H9 (cell line): Measurements from ENCODE around the gene HOOK2. TPM values are rescaled to one million over a fixed set of nuclear protein-coding genes. Genes with fewer than 3 reads are reported as not detected.

Source experiments
- DNase-seq: peaks from one replicate; pipeline ENCODE4 v3.0.0-alpha.2; 2017
- H2AFZ ChIP-seq: one replicate; pipeline ENCODE4 v1.6.1; 2013; ENCODE audit warnings: mild to moderate bottlenecking, low read length, control low read depth, moderate library complexity
- H2AK5ac ChIP-seq: 2 replicates; pipeline ENCODE4 v1.6.1; 2013; ENCODE audit warnings: low read length, control low read depth, mixed read lengths; ENCODE audit not compliant: insufficient read length
- H2BK120ac ChIP-seq: one replicate; pipeline ENCODE4 v1.6.1; 2013; ENCODE audit warnings: low read depth, mild to moderate bottlenecking, low read length, control low read depth, inconsistent platforms; ENCODE audit not compliant: poor library complexity, severe bottlenecking
- H2BK12ac ChIP-seq: 2 replicates; pipeline ENCODE4 v1.6.1; 2013; ENCODE audit warnings: low read length, control low read depth, mixed read lengths, low read depth; ENCODE audit not compliant: insufficient read length
- H2BK15ac ChIP-seq: 2 replicates; pipeline ENCODE4 v1.6.1; 2013; ENCODE audit warnings: low read depth, low read length, control low read depth
- H2BK20ac ChIP-seq: one replicate; pipeline ENCODE4 v1.6.1; 2013; ENCODE audit warnings: low read depth, mild to moderate bottlenecking, low read length, control low read depth, inconsistent platforms; ENCODE audit not compliant: poor library complexity, severe bottlenecking
- H2BK5ac ChIP-seq: 2 replicates; pipeline ENCODE4 v1.6.1; 2013; ENCODE audit warnings: low read length, control low read depth, mixed read lengths; ENCODE audit not compliant: insufficient read length
- H3K14ac ChIP-seq: 2 replicates; pipeline ENCODE4 v1.6.1; 2013; ENCODE audit warnings: low read length, control low read depth; ENCODE audit not compliant: insufficient read depth
- H3K18ac ChIP-seq: 2 replicates; pipeline ENCODE4 v1.6.1; 2013; ENCODE audit warnings: low read depth, mild to moderate bottlenecking, mixed read lengths, low read length, control low read depth; ENCODE audit not compliant: insufficient read length
- H3K23ac ChIP-seq: 2 replicates; pipeline ENCODE4 v1.6.1; 2013; ENCODE audit warnings: low read length, control low read depth, mixed read lengths, low read depth; ENCODE audit not compliant: insufficient read length
- H3K23me2 ChIP-seq: 2 replicates; pipeline ENCODE4 v1.6.1; 2013; ENCODE audit warnings: low read depth, mild to moderate bottlenecking, mixed read lengths, low read length, control low read depth; ENCODE audit not compliant: insufficient read length, poor library complexity, severe bottlenecking
- H3K27ac ChIP-seq: 2 replicates; pipeline ENCODE4 v1.5.1; 2013; ENCODE audit warnings: low read length, control low read depth, mixed read lengths, low read depth; ENCODE audit not compliant: insufficient read length
- H3K27me3 ChIP-seq: 2 replicates; pipeline ENCODE4 v1.6.1; 2013; ENCODE audit warnings: low read length, control low read depth, inconsistent platforms; ENCODE audit not compliant: insufficient read depth
- H3K4ac ChIP-seq: 2 replicates; pipeline ENCODE4 v1.6.1; 2013; ENCODE audit warnings: low read depth, mild to moderate bottlenecking, control low read depth, inconsistent platforms, low read length, moderate library complexity
- H3K4me1 ChIP-seq: 2 replicates; pipeline ENCODE4 v1.6.1; 2013; ENCODE audit warnings: low read length, control low read depth, inconsistent platforms; ENCODE audit not compliant: insufficient read depth
- H3K4me2 ChIP-seq: 2 replicates; pipeline ENCODE4 v1.6.1; 2013; ENCODE audit warnings: low read length, control low read depth, mixed read lengths; ENCODE audit not compliant: insufficient read length, insufficient read depth
- H3K56ac ChIP-seq: 2 replicates; pipeline ENCODE4 v1.6.1; 2013; ENCODE audit warnings: low read depth, mild to moderate bottlenecking, mixed read lengths, low read length, control low read depth; ENCODE audit not compliant: insufficient read length
- H3K79me1 ChIP-seq: 2 replicates; pipeline ENCODE4 v1.6.1; 2013; ENCODE audit warnings: low read depth, mild to moderate bottlenecking, moderate library complexity, low read length, control low read depth, inconsistent platforms; ENCODE audit not compliant: insufficient read depth, poor library complexity, severe bottlenecking
- H3K79me2 ChIP-seq: 2 replicates; pipeline ENCODE4 v1.6.1; 2013; ENCODE audit warnings: low read length, control low read depth, inconsistent platforms; ENCODE audit not compliant: insufficient read depth
- H3K9ac ChIP-seq: 2 replicates; pipeline ENCODE4 v1.6.1; 2013; ENCODE audit warnings: low read length, control low read depth, mixed read lengths; ENCODE audit not compliant: insufficient read length; ENCODE audit errors: extremely low read depth
- H3K9me3 ChIP-seq: one replicate; pipeline ENCODE4 v1.6.1; 2013; ENCODE audit warnings: low read depth, low read length, inconsistent platforms; ENCODE audit not compliant: control insufficient read depth
- H3T11ph ChIP-seq: one replicate; pipeline ENCODE4 v1.6.1; 2013; ENCODE audit warnings: mild to moderate bottlenecking, low read length, control low read depth, inconsistent platforms
- H4K20me1 ChIP-seq: one replicate; pipeline ENCODE4 v1.6.1; 2013; ENCODE audit not compliant: control insufficient read depth, insufficient read length, insufficient read depth
- H4K5ac ChIP-seq: 2 replicates; pipeline ENCODE4 v1.6.1; 2013; ENCODE audit warnings: low read depth, mild to moderate bottlenecking, mixed read lengths, low read length, control low read depth; ENCODE audit not compliant: insufficient read length
- H4K8ac ChIP-seq: replicated peaks from 2 replicates; pipeline ENCODE4 v1.6.1; 2013; ENCODE audit warnings: low read length, control low read depth, mixed read lengths, low read depth; ENCODE audit not compliant: insufficient read length
- H4K91ac ChIP-seq: 2 replicates; pipeline ENCODE4 v1.6.1; 2013; ENCODE audit warnings: low read depth, mild to moderate bottlenecking, moderate library complexity, mixed read lengths, low read length, control low read depth; ENCODE audit not compliant: insufficient read length
- H3K27ac Mint-ChIP-seq, 3 experiments: 2 replicates in 2 of 3; 3 replicates in 1 of 3; pipeline ENCODE4 v1.8.0; 2020 to 2021; ENCODE audit warnings: mixed read lengths in 3 of 3, mild to moderate bottlenecking in 1 of 3, moderate library complexity in 1 of 3
- H3K27me3 Mint-ChIP-seq: 2 replicates; pipeline ENCODE4 v1.8.0; 2021; ENCODE audit warnings: low read depth, mild to moderate bottlenecking, moderate library complexity, mixed read lengths
- H3K36me3 Mint-ChIP-seq, 3 experiments: 2 replicates in 2 of 3; 3 replicates in 1 of 3; pipeline ENCODE4 v1.8.0; 2020 to 2021; ENCODE audit warnings: low read depth in 3 of 3, mixed read lengths in 3 of 3; ENCODE audit not compliant: insufficient read depth in 1 of 3
- H3K4me1 Mint-ChIP-seq, 2 experiments: 2 replicates each; pipeline ENCODE4 v1.8.0; 2020; ENCODE audit warnings: mixed read lengths in 2 of 2
- H3K4me3 Mint-ChIP-seq, 2 experiments: 2 replicates in 1 of 2; 3 replicates in 1 of 2; pipeline ENCODE4 v1.8.0; 2020 to 2021; ENCODE audit warnings: mild to moderate bottlenecking in 2 of 2, mixed read lengths in 2 of 2, moderate library complexity in 1 of 2
- H3K9me3 Mint-ChIP-seq, 2 experiments: 2 replicates in 1 of 2; 3 replicates in 1 of 2; pipeline ENCODE4 v1.8.0; 2020; ENCODE audit warnings: mild to moderate bottlenecking in 2 of 2, mixed read lengths in 2 of 2, moderate library complexity in 1 of 2
- WGBS: extraction: QIAGEN DNeasy Blood & Tissue Kit; methylation state at CpG from one replicate; pipeline ENCODE4 v1.1.7; 2013; ENCODE audit warnings: missing lambda C conversion rate, low lambda C conversion rate, mixed read lengths; ENCODE audit not compliant: insufficient read length; ENCODE audit errors: extremely low coverage; 5-methylcytosine and 5-hydroxymethylcytosine counted together
- total RNA-seq: library from RNA; stranded (reverse); gene quantifications from 2 replicates; pipeline ENCODE4 v1.2.1, GENCODE V29; 2021
- TF ChIP-seq, protein P1 (sequence below): fragments of 200-600 bp; sonication (generic); conservative IDR thresholded peaks from 3 replicates; pipeline ENCODE4 v1.8.0; 2021; ENCODE audit warnings: antibody characterized with exemption, mild to moderate bottlenecking

HOOK2 gene
- total RNA-seq, 1 experiment from 2014 or later = 64.7 TPM

DNA sequence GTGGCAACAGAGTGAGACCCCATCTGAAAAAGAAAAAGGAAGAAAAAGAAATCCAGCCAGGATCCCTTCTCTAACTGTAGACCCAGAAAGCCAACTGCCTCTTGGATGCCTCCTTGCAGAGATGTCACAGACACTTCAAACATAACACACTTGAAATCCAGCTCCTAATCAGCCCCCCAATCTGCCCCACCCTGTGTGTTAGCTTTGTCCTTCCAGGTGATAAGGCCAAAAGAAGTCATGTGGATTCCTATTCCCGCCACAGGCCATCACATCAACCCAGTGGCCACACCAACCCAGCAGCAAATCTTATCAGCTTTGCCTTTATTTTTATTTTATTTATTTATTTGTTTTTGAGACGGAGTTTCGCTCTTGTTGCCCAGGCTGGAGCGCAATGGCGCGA, 15.7 kb downstream of the HOOK2 start:
- no CpG with 5 or more reads among the region's 6 CpGs for WGBS
- Mint-ChIP-seq H3K27me3 (peaks cover 16% of the 10 kb centered on the region), H3K4me3 (peak overlapping the region in 1 of 2 experiments; percentile 50; a peak in 1 of 5 replicates), H3K36me3 (peaks cover 16 to 31% (median 29%) of the 10 kb centered on the region in 3 experiments; a peak in 6 of 7 replicates), H3K9me3 (peaks cover 0 to 3% of the 10 kb centered on the region in 2 experiments; a peak in 2 of 5 replicates), H3K27ac (no peak overlapping the region), H3K4me1 (peaks cover 6 to 9% of the 10 kb centered on the region in 2 experiments)
- no peaks in the 10 kb centered on the region for H3K4me1 ChIP-seq
- no peak overlapping the region for H3K14ac ChIP-seq
- no peaks in the 10 kb centered on the region for H3K23me2 ChIP-seq
- no peak overlapping the region for H2BK15ac ChIP-seq
- H2BK5ac ChIP-seq = no peak overlapping the region
- no peak overlapping the region for H2AFZ ChIP-seq
- H2BK12ac ChIP-seq = no peak overlapping the region
- no peaks in the 10 kb centered on the region for H3K79me1 ChIP-seq
- no peak overlapping the region for H3K23ac ChIP-seq
- no peak overlapping the region for H4K8ac ChIP-seq
- H3K9ac ChIP-seq = no peak overlapping the region
- TF ChIP-seq, protein P1, sequence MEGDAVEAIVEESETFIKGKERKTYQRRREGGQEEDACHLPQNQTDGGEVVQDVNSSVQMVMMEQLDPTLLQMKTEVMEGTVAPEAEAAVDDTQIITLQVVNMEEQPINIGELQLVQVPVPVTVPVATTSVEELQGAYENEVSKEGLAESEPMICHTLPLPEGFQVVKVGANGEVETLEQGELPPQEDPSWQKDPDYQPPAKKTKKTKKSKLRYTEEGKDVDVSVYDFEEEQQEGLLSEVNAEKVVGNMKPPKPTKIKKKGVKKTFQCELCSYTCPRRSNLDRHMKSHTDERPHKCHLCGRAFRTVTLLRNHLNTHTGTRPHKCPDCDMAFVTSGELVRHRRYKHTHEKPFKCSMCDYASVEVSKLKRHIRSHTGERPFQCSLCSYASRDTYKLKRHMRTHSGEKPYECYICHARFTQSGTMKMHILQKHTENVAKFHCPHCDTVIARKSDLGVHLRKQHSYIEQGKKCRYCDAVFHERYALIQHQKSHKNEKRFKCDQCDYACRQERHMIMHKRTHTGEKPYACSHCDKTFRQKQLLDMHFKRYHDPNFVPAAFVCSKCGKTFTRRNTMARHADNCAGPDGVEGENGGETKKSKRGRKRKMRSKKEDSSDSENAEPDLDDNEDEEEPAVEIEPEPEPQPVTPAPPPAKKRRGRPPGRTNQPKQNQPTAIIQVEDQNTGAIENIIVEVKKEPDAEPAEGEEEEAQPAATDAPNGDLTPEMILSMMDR = no peak
- no peak overlapping the region for H3K27ac ChIP-seq
- H2AK5ac ChIP-seq = no peak overlapping the region
- no peaks in the 10 kb centered on the region for H3K79me2 ChIP-seq
- DNase-seq = no peak
- no peak overlapping the region for H2BK20ac ChIP-seq
- H3T11ph ChIP-seq = no peak overlapping the region
- H3K18ac ChIP-seq = no peak overlapping the region
- no peaks in the 10 kb centered on the region for H3K27me3 ChIP-seq
- no peaks in the 10 kb centered on the region for H3K9me3 ChIP-seq
- no peak overlapping the region for H4K5ac ChIP-seq
- no peak overlapping the region for H3K4ac ChIP-seq
- H4K91ac ChIP-seq = no peak overlapping the region
- H3K56ac ChIP-seq = no peak overlapping the region
- no peaks in the 10 kb centered on the region for H4K20me1 ChIP-seq
- H2BK120ac ChIP-seq = no peak overlapping the region
- H3K4me2 ChIP-seq = no peak overlapping the region
